Fibroblast of the aortic adventitia (primary cell): ENCODE data around the gene CDK11B. TPM values are rescaled to one million over a fixed set of nuclear protein-coding genes. Genes with fewer than 3 reads are reported as not detected.
A peak's percentile ranks its signal among the peaks of the same experiment; 100 is the strongest.

Experiments
- DNase-seq: peaks from one replicate; pipeline ENCODE4 v3.0.0-alpha.2; 2010; ENCODE audit warnings: low read depth
- H3K4me3 ChIP-seq: 2 replicates; pipeline ENCODE4 v1.5.1; 2011; ENCODE audit warnings: low read depth, mild to moderate bottlenecking, control low read depth, low read length, moderate library complexity
- total RNA-seq: library from RNA; depleted of rRNA; stranded (reverse); fragments of >200 nt; gene quantifications from 2 replicates; pipeline ENCODE4 v1.2.3, GENCODE V29; 2012; ENCODE audit warnings: low replicate concordance
- TF ChIP-seq, protein P1 (sequence below): IDR thresholded peaks from 2 replicates; pipeline ENCODE4 v1.5.1; 2011; ENCODE audit warnings: mild to moderate bottlenecking, low read length, control low read depth, inconsistent platforms; ENCODE audit not compliant: insufficient read depth

The CDK11B gene
- total RNA-seq, 1 donor: 10.5 TPM

DNA sequence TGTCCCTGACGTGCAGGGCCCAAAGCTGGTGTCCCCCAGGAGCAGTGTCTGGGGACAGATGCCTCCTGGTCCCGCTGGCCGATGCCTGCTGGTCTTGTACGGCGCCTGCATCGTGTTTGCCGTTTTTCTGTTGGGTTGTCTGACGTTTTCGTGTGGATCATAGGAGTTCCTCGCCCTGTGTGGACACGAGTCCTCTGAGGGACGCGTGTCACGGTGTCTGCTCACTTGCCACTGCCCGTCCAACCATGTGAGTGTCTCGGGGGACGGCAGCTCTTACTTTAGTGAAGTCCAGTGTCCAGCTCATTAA, 36.1 kb downstream of the CDK11B start:
- TF ChIP-seq, protein P1, sequence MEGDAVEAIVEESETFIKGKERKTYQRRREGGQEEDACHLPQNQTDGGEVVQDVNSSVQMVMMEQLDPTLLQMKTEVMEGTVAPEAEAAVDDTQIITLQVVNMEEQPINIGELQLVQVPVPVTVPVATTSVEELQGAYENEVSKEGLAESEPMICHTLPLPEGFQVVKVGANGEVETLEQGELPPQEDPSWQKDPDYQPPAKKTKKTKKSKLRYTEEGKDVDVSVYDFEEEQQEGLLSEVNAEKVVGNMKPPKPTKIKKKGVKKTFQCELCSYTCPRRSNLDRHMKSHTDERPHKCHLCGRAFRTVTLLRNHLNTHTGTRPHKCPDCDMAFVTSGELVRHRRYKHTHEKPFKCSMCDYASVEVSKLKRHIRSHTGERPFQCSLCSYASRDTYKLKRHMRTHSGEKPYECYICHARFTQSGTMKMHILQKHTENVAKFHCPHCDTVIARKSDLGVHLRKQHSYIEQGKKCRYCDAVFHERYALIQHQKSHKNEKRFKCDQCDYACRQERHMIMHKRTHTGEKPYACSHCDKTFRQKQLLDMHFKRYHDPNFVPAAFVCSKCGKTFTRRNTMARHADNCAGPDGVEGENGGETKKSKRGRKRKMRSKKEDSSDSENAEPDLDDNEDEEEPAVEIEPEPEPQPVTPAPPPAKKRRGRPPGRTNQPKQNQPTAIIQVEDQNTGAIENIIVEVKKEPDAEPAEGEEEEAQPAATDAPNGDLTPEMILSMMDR: no peak
- DNase-seq: no peak
- no peak overlapping the region for H3K4me3 ChIP-seq

DNA sequence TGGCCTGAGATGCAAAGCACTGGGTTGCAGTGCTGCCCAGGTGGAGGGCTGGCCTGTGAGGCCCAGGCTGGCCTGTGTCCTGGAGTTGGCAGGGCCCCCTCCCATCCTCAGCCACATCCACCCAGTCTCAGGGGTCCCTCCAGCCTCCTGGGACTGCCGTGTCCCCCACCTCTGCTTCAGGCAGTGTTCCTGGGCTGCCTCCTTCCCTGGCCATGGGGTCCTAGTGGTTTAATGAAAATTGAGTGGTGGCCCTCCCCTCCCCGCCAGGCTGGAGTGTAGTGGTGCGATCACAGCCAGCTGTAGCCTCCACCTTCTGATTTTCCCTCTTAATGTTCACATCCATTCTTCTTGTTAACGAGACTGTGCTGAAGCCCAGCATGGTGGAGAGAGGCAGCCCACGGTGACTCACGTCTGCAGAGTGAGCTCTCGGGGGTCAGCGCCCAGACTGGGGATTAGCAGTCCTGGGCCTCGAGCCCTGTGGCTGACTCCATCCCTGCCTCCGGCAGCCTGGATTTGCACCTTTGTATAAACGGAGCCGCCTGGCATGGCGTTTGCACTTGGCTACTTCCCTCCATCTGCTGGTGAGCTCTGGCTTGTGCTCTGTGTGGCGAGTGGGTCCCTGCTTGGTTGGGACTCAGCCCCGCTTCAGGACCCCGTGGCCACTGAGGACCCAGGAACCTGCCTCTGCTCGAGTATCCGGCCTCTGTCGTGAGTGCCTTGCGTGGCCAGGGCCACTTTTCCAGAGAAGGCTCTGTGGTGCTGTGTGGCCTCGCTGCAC, 36.6 kb downstream of the CDK11B start:
- peak; percentile 36 for DNase-seq
- TF ChIP-seq, protein P1: no peak
- H3K4me3 ChIP-seq: no peak overlapping the region

DNA sequence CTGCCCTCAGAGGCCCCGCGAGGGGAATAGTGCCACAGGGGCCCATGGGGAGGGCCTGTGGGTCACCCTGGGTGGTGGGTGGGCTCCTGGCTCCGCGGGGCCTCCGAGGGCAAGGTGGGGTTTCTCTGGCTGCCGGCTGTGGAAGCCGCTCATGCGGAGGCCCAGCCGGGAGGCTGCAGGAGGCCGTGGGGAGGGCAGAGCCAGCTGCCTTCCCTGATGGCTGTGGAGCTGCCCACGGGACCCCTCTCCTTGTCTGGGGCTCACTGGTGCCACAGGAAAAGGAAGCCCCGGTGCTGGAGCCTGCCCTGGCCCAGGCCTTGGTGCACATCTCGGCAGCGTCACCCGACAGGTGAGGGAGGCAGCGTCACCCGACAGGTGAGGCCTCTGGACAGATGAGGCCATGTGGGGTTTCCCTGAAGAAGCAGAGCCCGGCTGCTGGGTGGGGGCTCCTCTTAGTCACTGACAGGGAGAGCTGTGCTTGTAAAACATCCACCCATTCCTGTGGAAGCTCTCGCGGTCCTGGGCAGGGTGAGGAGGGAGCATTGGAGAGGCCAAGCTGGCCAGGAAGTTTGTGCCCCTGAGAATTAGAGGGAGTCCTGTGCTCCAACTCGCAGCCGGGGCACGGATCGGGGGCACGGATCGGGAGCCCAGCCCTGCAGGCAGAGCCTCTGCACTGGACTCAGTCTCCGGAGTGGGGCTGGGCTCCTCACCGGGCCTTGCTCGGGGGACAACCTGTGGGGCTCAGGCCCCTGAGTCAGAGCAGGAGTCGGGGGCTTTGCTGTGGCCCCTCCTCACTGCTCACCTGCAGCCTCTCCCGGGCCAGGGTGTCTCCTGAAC, 37.4 kb downstream of the CDK11B start:
- no peak overlapping the region for H3K4me3 ChIP-seq
- TF ChIP-seq, protein P1: no peak
- DNase-seq: no peak

DNA sequence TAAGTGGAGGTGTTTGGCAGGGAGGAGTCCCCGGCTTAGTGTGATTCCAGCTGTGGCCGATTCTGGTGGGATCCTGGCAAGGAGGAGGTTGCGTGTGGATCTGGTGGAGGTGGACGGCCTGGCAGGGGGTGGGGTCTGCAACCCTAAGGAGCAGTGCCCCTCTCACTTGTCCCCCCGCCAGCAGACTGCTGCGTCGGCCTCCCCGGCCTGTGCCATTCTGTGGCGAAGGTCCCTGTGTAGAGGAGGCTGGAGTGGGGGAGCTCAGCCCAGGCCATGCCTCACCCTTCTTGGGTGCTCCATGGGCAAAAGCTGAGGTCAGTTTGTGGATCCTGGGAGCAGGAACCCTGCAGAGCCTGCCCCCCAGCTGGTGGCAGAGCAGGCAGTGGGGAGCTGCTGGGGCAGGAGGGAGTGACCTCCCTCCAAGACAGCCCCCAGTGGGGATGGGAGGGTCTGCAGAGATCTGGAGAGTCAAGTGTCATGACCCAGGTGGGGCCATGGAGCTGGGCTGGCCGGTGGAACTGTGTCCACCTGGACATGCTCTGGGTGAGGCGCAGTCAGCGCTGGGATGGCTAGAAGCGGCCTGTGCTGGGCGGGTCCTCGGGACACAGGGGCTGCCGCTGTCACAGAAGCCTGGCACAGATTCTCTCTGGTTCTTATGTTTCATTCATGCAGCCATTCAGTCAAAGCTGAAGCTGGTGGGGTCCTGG, 38.2 kb downstream of the CDK11B start:
- no peak for DNase-seq
- no peak overlapping the region for H3K4me3 ChIP-seq
- TF ChIP-seq, protein P1: no peak

DNA sequence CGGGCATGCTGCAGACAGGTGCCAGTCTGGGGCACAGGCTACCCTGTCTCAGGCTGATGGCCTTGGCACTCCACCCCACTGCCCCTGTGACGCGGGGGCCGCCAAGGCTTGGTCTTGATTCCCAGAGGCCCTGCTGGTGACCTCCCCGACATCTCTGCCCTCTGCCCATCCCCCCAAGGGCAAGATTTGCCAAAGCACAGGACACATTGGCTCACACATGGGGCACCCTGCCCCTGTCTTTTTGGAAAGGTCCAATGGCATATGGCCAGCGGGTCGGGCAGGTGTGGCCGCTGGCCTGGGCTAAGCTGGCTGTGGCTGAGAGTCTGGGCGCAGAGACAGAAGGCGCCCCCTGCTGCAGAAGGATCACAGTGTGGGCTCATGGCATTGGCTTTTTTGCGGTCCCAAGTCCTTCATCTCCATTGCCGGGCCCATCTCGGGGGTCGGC, 38.9 kb downstream of the CDK11B start:
- H3K4me3 ChIP-seq: no peak overlapping the region
- TF ChIP-seq, protein P1: peak; percentile 25
- DNase-seq: no peak

DNA sequence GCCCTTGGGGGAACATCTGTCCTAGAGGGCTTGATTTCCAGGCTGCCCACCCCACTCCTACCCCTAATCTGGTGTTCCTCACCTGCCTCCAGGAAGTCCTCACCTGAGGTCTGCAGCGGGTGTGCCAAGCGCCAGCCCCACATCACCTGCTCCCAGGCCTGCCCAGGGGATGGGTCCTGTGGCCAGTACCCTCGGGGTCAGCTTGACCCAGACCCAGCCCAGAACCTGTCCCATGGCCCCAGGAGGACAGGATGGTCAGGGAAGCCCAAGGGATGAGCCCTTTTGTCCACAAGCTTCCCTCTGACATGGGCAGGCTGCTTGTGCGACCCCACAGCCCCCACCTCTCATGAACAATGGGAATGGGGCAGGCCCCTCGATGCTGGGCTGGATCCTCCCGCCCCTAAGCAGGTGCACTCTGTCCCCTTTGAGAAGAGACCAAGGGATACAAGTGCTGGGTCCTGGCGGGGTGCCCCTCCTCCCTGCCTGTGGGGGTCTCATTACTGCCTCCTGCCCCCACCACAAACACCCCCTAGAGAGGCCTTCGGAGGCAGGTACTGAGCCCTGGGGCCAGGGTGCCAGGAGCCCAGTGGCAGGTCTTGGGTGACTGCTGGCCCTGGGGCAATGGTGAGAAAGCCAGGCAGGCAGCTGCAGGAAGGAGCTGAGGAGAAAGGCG, 40.3 kb downstream of the CDK11B start:
- no peak for DNase-seq
- H3K4me3 ChIP-seq: no peak overlapping the region
- TF ChIP-seq, protein P1: no peak
